ENCODE measurements around the gene LPCAT1.

Gene LPCAT1

DNA sequence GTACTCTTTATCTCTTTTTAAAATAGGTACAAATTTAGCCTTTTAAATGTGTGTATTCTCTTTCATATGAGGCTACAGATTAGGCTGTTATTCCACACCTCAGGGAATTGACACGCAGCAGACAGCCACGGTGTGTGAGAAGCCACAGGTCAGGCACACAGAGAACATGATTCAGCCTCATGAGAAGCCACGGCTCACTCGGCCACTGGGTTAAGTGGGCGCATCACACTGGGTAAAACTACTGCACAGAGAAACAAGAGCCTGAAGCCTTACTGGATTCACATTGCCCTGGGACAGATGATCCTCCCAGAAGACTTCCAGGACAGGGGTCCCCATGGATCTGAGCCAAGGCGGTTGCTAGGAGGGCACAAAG, 28.2 kb downstream of the LPCAT1 start:
- DNase-seq (ENCODE audit: low read depth in 2 of 2), result no peak

DNA sequence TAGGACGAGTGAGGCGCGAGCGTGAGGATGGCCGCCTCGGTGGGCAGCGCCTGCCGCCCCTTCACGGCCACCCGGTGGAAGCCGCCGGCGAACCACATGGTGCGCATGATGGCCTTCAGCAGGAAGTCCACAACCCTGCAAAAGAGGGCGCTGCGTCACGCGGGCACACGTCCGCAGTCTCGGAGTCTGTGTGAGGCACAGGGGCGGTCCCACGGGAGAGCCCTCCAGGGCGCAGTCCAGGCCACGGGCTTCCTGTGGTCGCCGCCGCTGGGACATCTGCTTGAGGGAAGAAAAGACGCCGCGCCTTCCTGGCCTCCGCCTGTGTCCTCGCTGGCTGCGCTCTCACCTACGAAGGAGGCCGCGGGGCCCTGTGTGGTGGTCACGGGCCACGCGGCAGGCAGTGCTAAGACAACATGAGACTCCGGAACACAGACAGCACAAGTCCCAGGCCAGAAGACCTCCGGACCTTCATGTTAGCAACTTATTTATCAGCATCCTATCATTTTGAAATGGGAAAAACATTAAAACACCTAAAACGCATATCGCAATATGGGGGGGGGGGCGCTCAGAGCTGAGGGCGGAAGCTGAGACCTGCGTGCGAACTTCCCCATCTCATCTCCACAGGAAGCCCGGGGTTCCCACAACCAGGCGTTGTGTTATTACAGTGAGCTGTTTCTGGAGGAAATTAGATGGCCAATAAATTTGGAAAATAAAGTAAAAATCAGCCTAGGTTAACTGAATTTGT, 28.8 kb downstream of the LPCAT1 start:
- peak in 1 of 2 donors; percentile 48 for DNase-seq (ENCODE audit: low read depth in 2 of 2)

DNA sequence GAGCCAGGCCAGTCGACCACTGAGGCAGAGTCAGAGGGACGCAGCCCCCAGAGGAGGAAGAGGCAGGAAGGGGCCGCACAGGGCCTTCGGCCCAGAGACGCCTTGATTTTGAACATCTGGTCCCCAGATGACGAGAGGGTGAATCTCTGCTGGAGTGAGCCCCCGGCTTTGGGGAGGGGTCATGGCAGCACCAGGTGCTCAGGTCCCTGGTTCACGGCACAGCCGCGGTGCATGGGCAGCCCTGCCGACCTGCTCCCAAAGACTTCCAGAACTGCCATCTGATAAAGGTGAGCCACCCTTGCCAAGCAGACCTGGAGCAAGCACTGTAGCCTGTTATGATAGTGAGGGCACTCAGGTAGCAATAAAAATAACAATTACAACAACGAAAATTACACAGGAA, 29.8 kb downstream of the LPCAT1 start:
- DNase-seq (ENCODE audit: low read depth in 2 of 2), result no peak

- no peak for DNase-seq (ENCODE audit: low read depth in 2 of 2)
Observed at GRCh38 chr5:1493413-1493812, 30.3 kb downstream of the LPCAT1 start.

- DNase-seq (ENCODE audit: low read depth in 2 of 2), result no peak
Observed at GRCh38 chr5:1492757-1493156, 31.0 kb downstream of the LPCAT1 start.

- DNase-seq (ENCODE audit: low read depth in 2 of 2), result no peak
Observed at GRCh38 chr5:1490376-1490775, 33.4 kb downstream of the LPCAT1 start.

DNA sequence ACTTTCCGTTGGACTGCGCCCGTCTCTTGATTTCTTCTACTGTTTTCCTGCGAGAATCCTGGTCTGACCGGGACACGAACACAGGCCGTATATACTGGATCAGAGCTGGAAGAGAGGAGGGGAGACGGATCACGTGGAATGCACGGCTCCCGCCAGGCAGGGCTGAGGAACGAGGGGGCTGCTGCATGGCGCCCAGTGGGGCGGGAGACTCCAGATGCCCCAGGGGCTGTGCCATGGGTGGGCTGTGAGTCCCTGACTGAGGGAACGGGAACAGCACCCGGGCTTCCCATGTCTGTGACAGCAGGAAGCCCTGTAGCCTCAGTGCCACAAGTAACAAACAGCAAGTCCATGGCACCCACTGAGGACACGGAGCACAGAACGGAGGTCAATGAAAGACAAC, 34.0 kb downstream of the LPCAT1 start:
- no peak for DNase-seq (ENCODE audit: low read depth in 2 of 2)

- no peak for DNase-seq (ENCODE audit: low read depth in 2 of 2)
Observed at GRCh38 chr5:1488882-1489680, 34.7 kb downstream of the LPCAT1 start.

DNA sequence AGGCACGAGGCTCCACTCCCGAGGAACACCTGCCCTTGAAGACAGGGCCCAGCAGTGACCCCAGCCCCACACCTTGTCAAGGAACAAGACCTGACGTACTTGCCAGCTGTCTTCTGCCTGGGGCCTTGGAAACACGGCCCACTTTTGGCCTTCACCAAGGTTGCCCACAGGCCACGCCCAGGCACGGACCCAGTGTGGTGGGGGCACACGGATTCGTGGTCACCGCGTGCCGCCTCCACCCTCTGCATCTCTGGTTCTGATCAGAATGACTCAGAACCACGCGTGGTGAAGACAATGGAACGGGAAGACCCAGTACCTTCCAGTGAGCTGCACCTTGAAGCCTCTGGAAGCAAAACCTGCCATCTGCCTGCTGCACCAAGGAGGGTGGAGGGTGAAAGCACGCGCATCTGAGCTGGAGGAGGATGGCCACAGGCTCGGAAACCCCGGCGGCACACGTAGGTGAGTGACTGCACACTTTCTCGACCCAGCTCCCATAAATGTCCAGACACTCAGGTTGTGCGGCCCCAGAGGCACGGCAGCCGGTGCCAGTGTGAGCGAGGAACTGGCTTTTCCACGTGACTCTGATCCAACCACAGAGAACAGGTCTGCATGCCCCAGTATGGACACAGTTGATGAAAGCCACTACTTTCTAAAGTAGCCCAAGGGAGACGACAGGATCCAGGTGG, 36.5 kb downstream of the LPCAT1 start:
- DNase-seq (ENCODE audit: low read depth in 2 of 2), result no peak

GRCh38 chr5:1486271-1486670, 37.5 kb downstream of the LPCAT1 start:
- DNase-seq (ENCODE audit: low read depth in 2 of 2), result no peak

- no peak for DNase-seq (ENCODE audit: low read depth in 2 of 2)
Observed at GRCh38 chr5:1485579-1486118, 38.1 kb downstream of the LPCAT1 start.

- no peak for DNase-seq (ENCODE audit: low read depth in 2 of 2)
Observed at GRCh38 chr5:1484730-1485578, 38.8 kb downstream of the LPCAT1 start.

DNA sequence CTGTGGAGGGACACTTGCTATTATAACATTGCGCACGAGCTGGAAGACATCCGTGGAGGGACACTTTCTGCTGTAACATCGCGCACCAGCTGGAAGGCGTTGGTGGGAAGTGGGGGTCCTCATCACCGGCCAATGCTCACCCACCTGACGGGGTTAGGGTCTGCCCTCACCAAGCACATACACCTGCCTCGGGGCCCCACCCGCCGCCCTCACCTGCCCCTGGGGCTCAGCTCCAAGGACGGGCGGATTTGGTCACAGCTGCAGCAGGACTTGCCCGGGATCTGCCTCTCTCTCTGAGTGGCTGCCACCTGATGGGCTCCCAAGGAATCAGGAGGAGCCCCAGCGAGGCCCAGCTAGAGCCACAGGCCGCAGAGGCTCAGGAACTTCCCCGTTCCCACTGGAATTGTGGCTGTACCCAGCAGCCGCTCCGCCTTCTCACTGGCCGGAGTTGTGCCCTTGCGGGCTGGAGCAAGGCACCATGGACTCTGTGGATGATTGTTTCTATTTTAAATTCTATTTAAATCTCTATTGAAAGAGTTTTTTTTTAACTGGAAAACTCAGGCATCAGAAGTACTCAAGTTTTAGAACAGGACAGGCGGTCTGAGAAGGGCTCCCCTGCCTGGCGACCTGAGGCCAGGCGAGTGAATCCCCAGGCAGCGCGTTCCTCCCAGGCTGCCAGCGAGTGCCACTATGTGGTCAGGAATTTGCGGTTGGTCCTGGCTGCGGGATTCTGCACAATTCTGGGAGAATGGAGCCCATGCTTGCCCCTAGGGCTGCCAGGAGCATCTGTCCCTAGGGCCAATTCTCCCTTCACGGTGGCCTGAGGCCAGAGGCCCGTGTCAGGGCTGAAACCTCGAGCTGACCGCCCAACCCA, 39.7 kb downstream of the LPCAT1 start:
- no peak for DNase-seq (ENCODE audit: low read depth in 2 of 2)

DNA sequence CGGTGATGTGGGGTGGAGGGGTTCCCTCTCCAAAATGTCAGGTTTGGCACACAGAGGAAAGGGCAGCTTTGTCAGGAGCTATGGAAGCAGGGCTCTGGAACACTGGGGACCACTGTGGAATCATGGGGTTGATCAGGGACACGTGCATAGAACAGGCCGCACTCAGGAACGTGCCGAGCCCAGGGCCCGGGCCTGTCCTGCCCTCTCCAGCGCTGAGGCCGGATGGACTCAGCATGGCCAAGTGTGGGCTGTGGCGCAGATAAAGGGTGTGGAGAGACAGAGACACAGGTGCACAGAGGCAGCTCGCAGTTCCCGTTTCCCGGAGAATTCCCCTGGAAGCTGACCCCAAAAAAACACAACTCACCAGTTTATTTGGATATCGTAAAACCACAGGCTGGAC, 40.7 kb downstream of the LPCAT1 start:
- no peak for DNase-seq (ENCODE audit: low read depth in 2 of 2)

GRCh38 chr5:1481959-1482331, 41.8 kb downstream of the LPCAT1 start:
- DNase-seq (ENCODE audit: low read depth in 2 of 2), result no peak

GRCh38 chr5:1481266-1481958, 42.3 kb downstream of the LPCAT1 start:
- no peak for DNase-seq (ENCODE audit: low read depth in 2 of 2)

GRCh38 chr5:1480806-1481205, 43.0 kb downstream of the LPCAT1 start:
- no peak for DNase-seq (ENCODE audit: low read depth in 2 of 2)

GRCh38 chr5:1480217-1480616, 43.5 kb downstream of the LPCAT1 start:
- no peak for DNase-seq (ENCODE audit: low read depth in 2 of 2)

DNA sequence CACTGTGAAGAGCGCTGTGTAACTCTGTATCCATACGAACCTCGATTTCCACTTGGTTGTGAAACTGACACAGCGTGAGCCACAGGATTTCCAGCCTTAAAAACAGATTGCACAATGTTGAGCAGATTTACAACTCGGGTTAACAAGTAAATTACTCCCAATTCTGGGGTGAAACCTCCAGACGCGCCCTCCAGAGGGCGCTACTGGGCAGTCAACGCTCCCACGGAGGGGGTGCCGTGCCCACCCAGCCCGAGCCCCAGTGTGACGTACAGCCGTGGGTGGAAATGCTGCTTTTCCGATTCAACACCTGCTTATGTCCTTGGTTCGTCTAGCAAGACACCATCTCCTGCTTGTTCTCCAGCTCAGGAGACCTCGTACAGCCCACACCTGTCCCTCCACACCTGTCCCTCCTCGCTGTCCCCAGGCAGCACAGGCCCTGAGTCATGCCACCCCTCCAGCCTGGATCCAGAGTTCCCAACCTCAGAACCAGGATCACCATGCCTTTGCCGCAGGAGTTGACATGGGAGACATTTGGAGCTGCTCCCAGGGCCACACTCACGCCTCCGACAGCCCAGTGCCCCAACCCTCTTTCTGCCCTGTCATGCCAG, 44.1 kb downstream of the LPCAT1 start:
- peak in 1 of 2 donors; percentile 36 for DNase-seq (ENCODE audit: low read depth in 2 of 2)

- no peak for DNase-seq (ENCODE audit: low read depth in 2 of 2)
Observed at GRCh38 chr5:1479066-1479465, 44.7 kb downstream of the LPCAT1 start.

Measured in stimulated activated CD8-positive, alpha-beta memory T cell treated with anti-CD3 and anti-CD28 coated beads, Interleukin-15, amount 100 ng/mL, for 4 hours (primary cell).